GM13976 (cell line): Measurements from ENCODE around the gene XCL2.

ENCODE experiments used
- DNase-seq: peaks from one replicate; pipeline ENCODE4 v3.0.0; 2012; ENCODE audit warnings: low spot score
- in situ Hi-C: fragments of 300-500 bp; cut with MboI; formaldehyde crosslinking; loops from one replicate; pipeline ENCODE4 v1.12.0; 2022; ENCODE audit warnings: low sequenced_read_pairs, mixed read lengths, inconsistent platforms; ENCODE audit not compliant: unreplicated experiment
- TF ChIP-seq, protein P1 (sequence below): IDR thresholded peaks from 2 replicates; pipeline ENCODE4 v1.5.1; 2012; ENCODE audit warnings: borderline replicate concordance, mild to moderate bottlenecking; ENCODE audit not compliant: insufficient read depth; ENCODE audit errors: extremely low read depth, missing control alignments, control extremely low read depth

The XCL2 gene

GRCh38 chr1:168521401-168522000 lies 22.3 kb downstream of the XCL2 start:
- TF ChIP-seq, protein P1, sequence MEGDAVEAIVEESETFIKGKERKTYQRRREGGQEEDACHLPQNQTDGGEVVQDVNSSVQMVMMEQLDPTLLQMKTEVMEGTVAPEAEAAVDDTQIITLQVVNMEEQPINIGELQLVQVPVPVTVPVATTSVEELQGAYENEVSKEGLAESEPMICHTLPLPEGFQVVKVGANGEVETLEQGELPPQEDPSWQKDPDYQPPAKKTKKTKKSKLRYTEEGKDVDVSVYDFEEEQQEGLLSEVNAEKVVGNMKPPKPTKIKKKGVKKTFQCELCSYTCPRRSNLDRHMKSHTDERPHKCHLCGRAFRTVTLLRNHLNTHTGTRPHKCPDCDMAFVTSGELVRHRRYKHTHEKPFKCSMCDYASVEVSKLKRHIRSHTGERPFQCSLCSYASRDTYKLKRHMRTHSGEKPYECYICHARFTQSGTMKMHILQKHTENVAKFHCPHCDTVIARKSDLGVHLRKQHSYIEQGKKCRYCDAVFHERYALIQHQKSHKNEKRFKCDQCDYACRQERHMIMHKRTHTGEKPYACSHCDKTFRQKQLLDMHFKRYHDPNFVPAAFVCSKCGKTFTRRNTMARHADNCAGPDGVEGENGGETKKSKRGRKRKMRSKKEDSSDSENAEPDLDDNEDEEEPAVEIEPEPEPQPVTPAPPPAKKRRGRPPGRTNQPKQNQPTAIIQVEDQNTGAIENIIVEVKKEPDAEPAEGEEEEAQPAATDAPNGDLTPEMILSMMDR: no peak
- in situ Hi-C loops: no loop called here
- DNase-seq: no peak

- no peak for DNase-seq
- in situ Hi-C loops: no loop called here
- TF ChIP-seq, protein P1: no peak
Observed at GRCh38 chr1:168520832-168521231, 23.0 kb downstream of the XCL2 start.

DNA sequence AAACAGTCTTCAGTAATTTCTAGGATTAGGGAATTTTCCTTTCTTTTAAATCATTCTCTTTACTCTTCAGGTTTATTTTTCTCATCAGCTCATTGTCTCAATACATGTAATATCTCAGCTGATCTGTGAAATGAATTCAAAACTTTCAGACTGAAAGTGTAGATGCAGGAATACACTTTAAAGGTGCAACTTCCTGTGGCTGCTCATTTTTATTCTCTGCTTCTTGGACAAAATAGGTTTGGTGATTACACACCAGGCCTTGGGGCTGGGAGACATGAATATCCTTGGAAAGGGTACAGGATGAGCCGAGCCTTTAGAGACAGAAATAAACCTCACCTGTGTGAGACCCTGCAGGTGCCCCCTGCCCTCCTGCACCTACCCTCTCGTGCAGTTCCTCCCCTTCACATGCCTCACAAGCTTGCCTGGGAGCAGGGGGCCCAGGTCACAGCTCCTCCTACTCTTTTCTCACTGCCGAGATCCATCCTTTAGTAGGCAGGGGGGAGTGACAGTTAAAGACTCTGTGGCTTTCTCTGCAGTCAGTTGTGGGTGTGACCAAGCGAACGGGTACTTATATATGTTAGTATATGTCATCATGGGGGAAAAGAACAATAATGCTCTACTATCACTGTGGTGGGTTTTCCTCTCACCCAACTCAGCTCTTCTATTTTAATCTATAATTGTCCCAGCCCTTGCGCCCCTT lies 23.6 kb downstream of the XCL2 start:
- TF ChIP-seq, protein P1: no peak
- peak; percentile 48 for DNase-seq
- in situ Hi-C loops: no loop called here

GRCh38 chr1:168518813-168519212 lies 25.0 kb downstream of the XCL2 start:
- TF ChIP-seq, protein P1: no peak
- in situ Hi-C loops: no loop called here
- DNase-seq: no peak

DNA sequence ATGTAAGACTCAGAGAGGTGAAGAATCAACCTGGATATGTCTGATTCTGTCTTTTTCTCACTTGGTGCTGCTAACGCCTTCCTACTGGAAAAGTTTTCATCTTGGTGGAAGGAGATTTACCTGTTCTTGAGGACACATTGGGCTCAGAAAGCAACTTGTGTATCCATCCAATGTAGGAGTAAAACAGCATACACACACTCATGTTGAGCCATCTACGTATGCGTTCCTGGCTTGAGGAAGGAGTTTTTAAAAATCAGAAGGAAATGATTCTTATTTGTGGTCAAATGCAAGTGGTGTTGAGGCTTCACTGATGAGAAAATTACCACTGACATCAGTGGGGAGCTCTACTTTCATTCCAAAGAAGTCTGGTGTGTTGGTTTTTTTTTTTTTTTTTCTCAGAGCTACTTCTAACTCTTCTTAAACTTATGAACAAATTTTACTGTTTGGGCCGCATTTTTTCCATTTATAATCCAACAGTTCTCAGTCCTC lies 25.6 kb downstream of the XCL2 start:
- TF ChIP-seq, protein P1: no peak

GRCh38 chr1:168514455-168514854 lies 29.3 kb downstream of the XCL2 start:
- no peak for DNase-seq
- TF ChIP-seq, protein P1: no peak
- in situ Hi-C loops: no loop called here

More for the DNA sequence above, 25.6 kb downstream of the XCL2 start:
- in situ Hi-C loops: no loop called here
- no peak for DNase-seq
